Panc1 (cell line): ENCODE data around the gene TPD52L1. TPM values are rescaled to one million over a fixed set of nuclear protein-coding genes. Genes with fewer than 3 reads are reported as not detected.

Source experiments
- ATAC-seq: fragments of 200-7000 bp; cut with Tn5 transposase; 2 replicates; pipeline ENCODE4 v1.9.1; 2020; ENCODE audit warnings: mild to moderate bottlenecking, moderate library complexity
- BruUV-seq: library from RNA; stranded (reverse); fragments of 400-500 nt; replicated peaks from 2 replicates; lab custom pipeline; 2021; lab: Mats Ljungman, UMichigan
- CTCF ChIA-PET: fragments of 300-600 bp; sonication (Branson Sonifier 250); formaldehyde crosslinking; loops from one replicate; lab custom pipeline; 2022; ENCODE audit warnings: antibody characterized with exemption; lab: Charles Lee
- POLR2A ChIA-PET: fragments of 300-600 bp; sonication (Branson Sonifier 250); formaldehyde crosslinking; loops from one replicate; lab custom pipeline; 2022; ENCODE audit warnings: antibody characterized with exemption; lab: Charles Lee
- DNase-seq: peaks from one replicate; pipeline ENCODE4 v3.0.0-alpha.2; 2010; ENCODE audit warnings: low read depth, low spot score
- H3K27ac ChIP-seq: 2 replicates; pipeline ENCODE4 v1.5.1; 2011; ENCODE audit warnings: mild to moderate bottlenecking, low read length, inconsistent platforms
- H3K27me3 ChIP-seq: fragments of 200-500 bp; sonication (Bioruptor generic); 2 replicates; pipeline ENCODE4 v1.6.0; 2014; ENCODE audit warnings: low read length, inconsistent platforms; ENCODE audit not compliant: control insufficient read depth, insufficient read depth
- H3K36me3 ChIP-seq: fragments of 200-500 bp; sonication (Bioruptor generic); 2 replicates; pipeline ENCODE4 v1.5.1; 2014; ENCODE audit warnings: inconsistent platforms, mild to moderate bottlenecking, low read length, moderate library complexity; ENCODE audit not compliant: control insufficient read depth, insufficient read depth
- H3K4me1 ChIP-seq: 2 replicates; pipeline ENCODE4 v1.5.1; 2011; ENCODE audit warnings: inconsistent platforms, mild to moderate bottlenecking, low read length, moderate library complexity; ENCODE audit not compliant: control insufficient read depth, insufficient read depth
- H3K4me3 ChIP-seq, 2 experiments: 2 replicates each; pipeline ENCODE4 v1.5.1; 2011 to 2012; ENCODE audit warnings: low read depth in 2 of 2, low read length in 2 of 2, mild to moderate bottlenecking in 2 of 2, inconsistent platforms in 1 of 2, moderate library complexity in 1 of 2
- H3K9me3 ChIP-seq: fragments of 200-500 bp; sonication (Bioruptor generic); 2 replicates; pipeline ENCODE4 v1.5.1; 2014; ENCODE audit warnings: low read depth, mild to moderate bottlenecking, inconsistent platforms, low read length, moderate library complexity; ENCODE audit not compliant: control insufficient read depth, insufficient read depth
- POLR2AphosphoS5 ChIP-seq: IDR thresholded peaks from 2 replicates; pipeline ENCODE4 v1.6.1; 2012; ENCODE audit warnings: mild to moderate bottlenecking, low read depth, low read length, moderate library complexity
- SIN3A ChIP-seq: IDR thresholded peaks from 2 replicates; pipeline ENCODE4 v1.6.1; 2012; ENCODE audit warnings: low read depth, mild to moderate bottlenecking, low read length, moderate library complexity, borderline replicate concordance; ENCODE audit not compliant: insufficient read depth
- TCF7L2 ChIP-seq: IDR thresholded peaks from 2 replicates; pipeline ENCODE4 v1.6.1; 2011; ENCODE audit warnings: mild to moderate bottlenecking, low read depth, low read length, inconsistent platforms
- in situ Hi-C: cut with HindIII; loops from 2 replicates; pipeline ENCODE4 v1.10.0; 2016; ENCODE audit warnings: low sequenced_read_pairs, low pct_unique_long_range_greater_than_20kb
- intact Hi-C: fragments of 100-400 bp; cut with micrococcal nuclease; formaldehyde crosslinking; loops from one replicate; pipeline ENCODE4 v1.10.0; 2022; ENCODE audit not compliant: unreplicated experiment
- total RNA-seq: library from RNA; stranded (reverse); gene quantifications from one replicate; pipeline ENCODE4 v1.2.1, GENCODE V29; 2021; ENCODE audit not compliant: unreplicated experiment
- TF ChIP-seq, protein P1 (sequence below): fragments of 450-650 bp; IDR thresholded peaks from 2 replicates; pipeline ENCODE4 v1.5.1; 2017; ENCODE audit warnings: mild to moderate bottlenecking
- TF ChIP-seq, protein P2 (sequence below), 2 experiments: IDR thresholded peaks; 2 replicates each; pipeline ENCODE4 v1.6.1; 2011 to 2012; ENCODE audit warnings: low read depth in 2 of 2, control low read depth in 1 of 2, low read length in 1 of 2, mild to moderate bottlenecking in 1 of 2, moderate library complexity in 1 of 2; ENCODE audit not compliant: insufficient read depth in 1 of 2

Gene TPD52L1
- total RNA-seq, 1 experiment from 2014 or later = 2.9 TPM

DNA sequence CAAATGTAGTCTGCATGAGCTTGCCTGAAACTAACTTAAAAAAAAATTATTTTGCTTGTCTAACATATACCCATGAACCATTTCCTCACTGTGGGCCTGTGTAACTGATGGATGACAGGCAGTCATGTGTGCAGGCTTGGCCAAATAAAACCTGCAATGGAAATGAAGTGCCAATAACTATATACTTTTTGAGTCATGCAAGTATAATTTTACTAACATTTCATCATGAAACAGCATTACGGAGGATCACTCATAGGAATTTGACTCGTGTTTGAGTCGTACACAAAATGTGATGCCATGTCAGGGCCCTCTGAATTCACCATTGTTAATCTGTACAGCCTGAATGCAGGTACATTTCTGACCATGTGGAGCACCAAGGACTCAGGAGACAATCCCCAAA, 101.6 kb downstream of the TPD52L1 start:
- ChIA-PET POLR2A (no interaction called here), CTCF (no interaction called here)
- H3K36me3 ChIP-seq = no peaks in the 10 kb centered on the region
- H3K27ac ChIP-seq = no peak overlapping the region
- TF ChIP-seq SIN3A (no peak), TCF7L2 (no peak), POLR2AphosphoS5 (no peak)
- TF ChIP-seq, protein P1, sequence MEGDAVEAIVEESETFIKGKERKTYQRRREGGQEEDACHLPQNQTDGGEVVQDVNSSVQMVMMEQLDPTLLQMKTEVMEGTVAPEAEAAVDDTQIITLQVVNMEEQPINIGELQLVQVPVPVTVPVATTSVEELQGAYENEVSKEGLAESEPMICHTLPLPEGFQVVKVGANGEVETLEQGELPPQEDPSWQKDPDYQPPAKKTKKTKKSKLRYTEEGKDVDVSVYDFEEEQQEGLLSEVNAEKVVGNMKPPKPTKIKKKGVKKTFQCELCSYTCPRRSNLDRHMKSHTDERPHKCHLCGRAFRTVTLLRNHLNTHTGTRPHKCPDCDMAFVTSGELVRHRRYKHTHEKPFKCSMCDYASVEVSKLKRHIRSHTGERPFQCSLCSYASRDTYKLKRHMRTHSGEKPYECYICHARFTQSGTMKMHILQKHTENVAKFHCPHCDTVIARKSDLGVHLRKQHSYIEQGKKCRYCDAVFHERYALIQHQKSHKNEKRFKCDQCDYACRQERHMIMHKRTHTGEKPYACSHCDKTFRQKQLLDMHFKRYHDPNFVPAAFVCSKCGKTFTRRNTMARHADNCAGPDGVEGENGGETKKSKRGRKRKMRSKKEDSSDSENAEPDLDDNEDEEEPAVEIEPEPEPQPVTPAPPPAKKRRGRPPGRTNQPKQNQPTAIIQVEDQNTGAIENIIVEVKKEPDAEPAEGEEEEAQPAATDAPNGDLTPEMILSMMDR = no peak
- TF ChIP-seq, protein P2, sequence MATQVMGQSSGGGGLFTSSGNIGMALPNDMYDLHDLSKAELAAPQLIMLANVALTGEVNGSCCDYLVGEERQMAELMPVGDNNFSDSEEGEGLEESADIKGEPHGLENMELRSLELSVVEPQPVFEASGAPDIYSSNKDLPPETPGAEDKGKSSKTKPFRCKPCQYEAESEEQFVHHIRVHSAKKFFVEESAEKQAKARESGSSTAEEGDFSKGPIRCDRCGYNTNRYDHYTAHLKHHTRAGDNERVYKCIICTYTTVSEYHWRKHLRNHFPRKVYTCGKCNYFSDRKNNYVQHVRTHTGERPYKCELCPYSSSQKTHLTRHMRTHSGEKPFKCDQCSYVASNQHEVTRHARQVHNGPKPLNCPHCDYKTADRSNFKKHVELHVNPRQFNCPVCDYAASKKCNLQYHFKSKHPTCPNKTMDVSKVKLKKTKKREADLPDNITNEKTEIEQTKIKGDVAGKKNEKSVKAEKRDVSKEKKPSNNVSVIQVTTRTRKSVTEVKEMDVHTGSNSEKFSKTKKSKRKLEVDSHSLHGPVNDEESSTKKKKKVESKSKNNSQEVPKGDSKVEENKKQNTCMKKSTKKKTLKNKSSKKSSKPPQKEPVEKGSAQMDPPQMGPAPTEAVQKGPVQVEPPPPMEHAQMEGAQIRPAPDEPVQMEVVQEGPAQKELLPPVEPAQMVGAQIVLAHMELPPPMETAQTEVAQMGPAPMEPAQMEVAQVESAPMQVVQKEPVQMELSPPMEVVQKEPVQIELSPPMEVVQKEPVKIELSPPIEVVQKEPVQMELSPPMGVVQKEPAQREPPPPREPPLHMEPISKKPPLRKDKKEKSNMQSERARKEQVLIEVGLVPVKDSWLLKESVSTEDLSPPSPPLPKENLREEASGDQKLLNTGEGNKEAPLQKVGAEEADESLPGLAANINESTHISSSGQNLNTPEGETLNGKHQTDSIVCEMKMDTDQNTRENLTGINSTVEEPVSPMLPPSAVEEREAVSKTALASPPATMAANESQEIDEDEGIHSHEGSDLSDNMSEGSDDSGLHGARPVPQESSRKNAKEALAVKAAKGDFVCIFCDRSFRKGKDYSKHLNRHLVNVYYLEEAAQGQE (IDR thresholded peaks at IDR 0.05; ENCODE audit: insufficient read depth in 1 of 2, low read depth in 2 of 2, low read length in 1 of 2) = no peak
- no peak overlapping the region for H3K4me3 ChIP-seq
- in situ Hi-C loops = no loop called here
- intact Hi-C loops = no loop called here
- BruUV-seq = no TSS peak
- no peak for DNase-seq
- no peaks in the 10 kb centered on the region for H3K4me1 ChIP-seq
- H3K27me3 ChIP-seq = peaks cover 5% of the 10 kb centered on the region; the same call in 1 of the 2 replicates
- no peak for ATAC-seq
- no peaks in the 10 kb centered on the region for H3K9me3 ChIP-seq

DNA sequence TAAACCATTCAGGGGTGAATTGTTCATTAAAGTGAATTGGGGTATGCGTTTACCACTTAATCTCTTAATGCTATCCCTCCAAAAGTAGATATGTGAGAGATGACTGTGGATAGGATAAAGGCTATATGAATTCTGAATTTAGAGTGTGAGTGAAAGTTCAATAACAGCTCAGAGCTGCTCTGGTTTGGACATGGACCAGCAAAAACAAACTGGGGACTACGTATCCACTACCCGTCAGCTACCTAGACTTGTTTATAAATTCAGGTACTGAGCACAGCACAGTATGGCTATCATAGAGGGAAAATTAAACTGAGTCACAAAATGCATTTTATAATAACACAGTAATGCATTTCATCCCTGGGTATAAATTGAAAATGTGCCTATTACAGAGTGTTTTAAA, 103.8 kb downstream of the TPD52L1 start:
- no peak overlapping the region for H3K27ac ChIP-seq
- CTCF ChIA-PET = no interaction called here
- H3K9me3 ChIP-seq = no peaks in the 10 kb centered on the region
- in situ Hi-C loops (no loop called here), intact Hi-C loops (no loop called here)
- ATAC-seq (no peak), DNase-seq (no peak)
- BruUV-seq = no TSS peak
- TF ChIP-seq, protein P2 (IDR thresholded peaks at IDR 0.05; ENCODE audit: insufficient read depth in 1 of 2, low read depth in 2 of 2, low read length in 1 of 2) = no peak
- TF ChIP-seq SIN3A = no peak
- no peak for TF ChIP-seq POLR2AphosphoS5
- TF ChIP-seq, protein P1 = no peak
- no peak for TF ChIP-seq TCF7L2
- H3K27me3 ChIP-seq = 0 out of 2 replicates have a peak, but pooled peaks cover 2% of the 10 kb centered on the region
- POLR2A ChIA-PET = no interaction called here
- H3K36me3 ChIP-seq = no peaks in the 10 kb centered on the region
- no peak overlapping the region for H3K4me3 ChIP-seq
- H3K4me1 ChIP-seq = no peaks in the 10 kb centered on the region
